Lower lobe of right lung (tissue), 2 donors: ENCODE results near the gene HCN4. TPM values are rescaled to one million over a fixed set of nuclear protein-coding genes. Genes with fewer than 3 reads are reported as not detected.

Experiments
- ATAC-seq, 2 donors: fragments of 200-7000 bp; cut with Tn5 transposase; one replicate each; pipeline ENCODE4 v1.9.1; 2020 to 2022; ENCODE audit warnings: mild to moderate bottlenecking in 2 of 2, moderate library complexity in 2 of 2
- DNase-seq: peaks from one replicate; pipeline ENCODE4 v3.0.0-alpha.2; 2020
- H3K27ac ChIP-seq: fragments of 200-600 bp; one replicate; pipeline ENCODE4 v1.8.0; 2022
- H3K27me3 ChIP-seq: fragments of 200-600 bp; one replicate; pipeline ENCODE4 v1.8.0; 2022; ENCODE audit warnings: low read depth
- H3K36me3 ChIP-seq: fragments of 200-600 bp; one replicate; pipeline ENCODE4 v1.8.0; 2022; ENCODE audit warnings: mild to moderate bottlenecking
- H3K4me1 ChIP-seq: fragments of 200-600 bp; one replicate; pipeline ENCODE4 v1.8.0; 2022
- H3K4me3 ChIP-seq: fragments of 200-600 bp; one replicate; pipeline ENCODE4 v1.8.0; 2022; ENCODE audit warnings: mild to moderate bottlenecking
- H3K9me3 ChIP-seq: fragments of 200-600 bp; one replicate; pipeline ENCODE4 v1.8.0; 2022
- CTCF ChIP-seq: fragments of 200-600 bp; IDR thresholded peaks from one replicate; pipeline ENCODE4 v1.8.0; 2022; ENCODE audit warnings: antibody characterized with exemption, mild to moderate bottlenecking
- intact Hi-C: fragments of 100-400 bp; cut with DNase I; formaldehyde crosslinking; loops from one replicate; pipeline ENCODE4 v1.11.0; 2022
- total RNA-seq: library from RNA; stranded (reverse); fragmentation: NEBNext Ultra II Directional; extraction: Animal tissue kit (Norgen Biotek cat#: 25700); gene quantifications from one replicate; pipeline ENCODE4 v1.2.1, GENCODE V29; 2021
- donor health status: DM: no; HTN: yes; CAD: no; lungs with severe emphysema.

Gene HCN4
- total RNA-seq, 1 donor from 2014 or later: 0.18 TPM

- H3K9me3 ChIP-seq: no peaks in the 10 kb centered on the region
- TF ChIP-seq CTCF: no peak
- no peak overlapping the region for H3K27ac ChIP-seq
- H3K36me3 ChIP-seq: no peaks in the 10 kb centered on the region
- ATAC-seq (no peak), DNase-seq (no peak)
- intact Hi-C loops: no loop called here
- no peak overlapping the region for H3K4me3 ChIP-seq
- no peaks in the 10 kb centered on the region for H3K27me3 ChIP-seq
- H3K4me1 ChIP-seq: no peaks in the 10 kb centered on the region
Observed at GRCh38 chr15:73389971-73390544, 21.3 kb upstream of the HCN4 start.

- DNase-seq (no peak), ATAC-seq (no peak)
- Histone ChIP-seq H3K36me3 (no peaks in the 10 kb centered on the region), H3K4me1 (no peaks in the 10 kb centered on the region), H3K27ac (no peak overlapping the region), H3K9me3 (no peaks in the 10 kb centered on the region), H3K4me3 (no peak overlapping the region), H3K27me3 (no peaks in the 10 kb centered on the region)
- TF ChIP-seq CTCF: no peak
- intact Hi-C loops: no loop called here
Observed at GRCh38 chr15:73389539-73389938, 20.8 kb upstream of the HCN4 start.

GRCh38 chr15:73388256-73388781 lies 19.6 kb upstream of the HCN4 start:
- Histone ChIP-seq H3K4me1 (no peaks in the 10 kb centered on the region), H3K36me3 (no peaks in the 10 kb centered on the region), H3K9me3 (no peaks in the 10 kb centered on the region), H3K27me3 (no peaks in the 10 kb centered on the region), H3K27ac (no peak overlapping the region), H3K4me3 (no peak overlapping the region)
- TF ChIP-seq CTCF: no peak
- DNase-seq (no peak), ATAC-seq (peak in 1 of 2 donors; percentile 25)
- intact Hi-C loops: no loop called here

- ATAC-seq (peak in 1 of 2 donors; percentile 22), DNase-seq (no peak)
- Histone ChIP-seq H3K36me3 (no peaks in the 10 kb centered on the region), H3K27ac (no peak overlapping the region), H3K4me1 (no peaks in the 10 kb centered on the region), H3K9me3 (no peaks in the 10 kb centered on the region), H3K4me3 (no peak overlapping the region), H3K27me3 (no peaks in the 10 kb centered on the region)
- no peak for TF ChIP-seq CTCF
- intact Hi-C loops: no loop called here
Observed at GRCh38 chr15:73387507-73388255, 18.9 kb upstream of the HCN4 start.

GRCh38 chr15:73386886-73387506 lies 18.2 kb upstream of the HCN4 start:
- no peaks in the 10 kb centered on the region for H3K36me3 ChIP-seq
- intact Hi-C loops: no loop called here
- ATAC-seq: no peak
- no peak for TF ChIP-seq CTCF
- no peaks in the 10 kb centered on the region for H3K9me3 ChIP-seq
- no peak overlapping the region for H3K27ac ChIP-seq
- no peaks in the 10 kb centered on the region for H3K4me1 ChIP-seq
- no peak overlapping the region for H3K4me3 ChIP-seq
- H3K27me3 ChIP-seq: no peaks in the 10 kb centered on the region
- DNase-seq: no peak
